ENCODE results near the gene FOXN3. TPM values are rescaled to one million over a fixed set of nuclear protein-coding genes. Genes with fewer than 3 reads are reported as not detected.

FOXN3 gene
- total RNA-seq, 2 donors from 2014 or later: 53.9 to 141 TPM

GRCh38 chr14:89360277-89360676, 56.8 kb downstream of the FOXN3 start:
- no peaks in the 10 kb centered on the region for H3K9me3 ChIP-seq
- H3K27me3 ChIP-seq (replicated peaks; ENCODE audit: insufficient read depth): no peaks in the 10 kb centered on the region
- intact Hi-C loops (cut with DNase I): loop anchor here (10.0 kb wide), 1 partner anchor 55 kb away; the partner anchor contains the start of gene FOXN3
- no peak overlapping the region for H3K27ac ChIP-seq
- WGBS: 88% methylated on average over 3 of the region's 3 CpGs
- no peaks in the 10 kb centered on the region for H3K4me1 ChIP-seq (replicated peaks)
- no peak for DNase-seq (ENCODE audit: low spot score)
- no peak overlapping the region for H3K4me3 ChIP-seq
- TF ChIP-seq CTCF (IDR thresholded peaks at IDR 0.05) (no peak), POLR2A (IDR thresholded peaks at IDR 0.05) (no peak), POLR2AphosphoS5 (IDR thresholded peaks at IDR 0.05) (no peak)
- H3K36me3 ChIP-seq: no peaks in the 10 kb centered on the region

DNA sequence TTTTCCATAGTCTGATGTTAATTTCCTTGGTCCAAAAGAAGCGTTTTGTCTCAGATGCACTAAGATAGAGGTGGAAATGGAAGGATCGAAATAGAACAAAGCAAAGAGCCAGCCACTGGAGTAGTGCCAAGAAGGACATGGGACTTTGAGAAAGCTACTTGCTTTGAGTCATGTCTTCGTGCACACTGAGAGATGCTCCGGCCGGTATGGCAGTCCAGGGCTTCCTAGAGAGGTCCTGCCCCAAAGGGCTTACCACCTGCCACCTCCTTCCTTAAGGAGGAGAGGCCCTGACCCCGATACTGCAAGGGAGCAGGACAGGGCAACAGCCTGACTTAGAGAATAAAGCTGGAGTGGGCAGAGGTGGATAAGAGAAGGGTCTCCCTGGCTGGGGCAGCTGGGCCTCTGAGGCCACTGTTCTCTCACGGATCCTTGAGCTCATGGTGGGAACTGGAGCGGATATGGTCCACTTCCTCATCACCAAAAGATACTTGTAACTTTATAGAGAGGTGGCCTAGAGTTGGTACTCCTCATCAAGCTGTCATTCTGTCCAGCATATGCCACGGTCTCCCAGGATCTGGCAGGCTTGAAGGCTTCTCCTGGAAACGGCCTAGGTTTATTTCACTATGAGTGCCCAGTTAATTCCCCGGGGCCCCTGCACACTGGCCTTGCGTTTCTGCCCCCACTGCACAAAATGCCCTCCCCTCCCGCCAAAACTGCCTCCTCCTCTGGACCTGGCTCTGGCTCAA, 57.4 kb downstream of the FOXN3 start:
- 64% methylated on average over 13 of the region's 13 CpGs for WGBS
- Histone ChIP-seq H3K9me3 (no peaks in the 10 kb centered on the region), H3K27me3 (replicated peaks; ENCODE audit: insufficient read depth) (no peaks in the 10 kb centered on the region), H3K4me1 (replicated peaks) (no peaks in the 10 kb centered on the region), H3K27ac (peak overlapping the region in 1 of 2 donors; percentile 36), H3K36me3 (no peaks in the 10 kb centered on the region), H3K4me3 (no peak overlapping the region)
- TF ChIP-seq CTCF (IDR thresholded peaks at IDR 0.05): no peak
- no peak for TF ChIP-seq POLR2AphosphoS5 (IDR thresholded peaks at IDR 0.05)
- no peak for TF ChIP-seq POLR2A (IDR thresholded peaks at IDR 0.05)
- intact Hi-C loops (cut with DNase I): loop anchor here (10.0 kb wide), 1 partner anchor 55 kb away; the partner anchor contains the start of gene FOXN3
- DNase-seq (ENCODE audit: low spot score): no peak

- Histone ChIP-seq H3K27ac (no peak overlapping the region), H3K27me3 (replicated peaks; ENCODE audit: insufficient read depth) (no peaks in the 10 kb centered on the region), H3K36me3 (no peaks in the 10 kb centered on the region), H3K9me3 (no peaks in the 10 kb centered on the region), H3K4me1 (replicated peaks) (no peaks in the 10 kb centered on the region), H3K4me3 (no peak overlapping the region)
- DNase-seq (ENCODE audit: low spot score): no peak
- intact Hi-C loops (cut with DNase I): no loop called here
- WGBS: 76% methylated on average over 8 of the region's 8 CpGs
- TF ChIP-seq POLR2AphosphoS5 (IDR thresholded peaks at IDR 0.05) (no peak), POLR2A (IDR thresholded peaks at IDR 0.05) (no peak), CTCF (IDR thresholded peaks at IDR 0.05) (no peak)
Measured at GRCh38 chr14:89357655-89358297, 59.3 kb downstream of the FOXN3 start.

DNA sequence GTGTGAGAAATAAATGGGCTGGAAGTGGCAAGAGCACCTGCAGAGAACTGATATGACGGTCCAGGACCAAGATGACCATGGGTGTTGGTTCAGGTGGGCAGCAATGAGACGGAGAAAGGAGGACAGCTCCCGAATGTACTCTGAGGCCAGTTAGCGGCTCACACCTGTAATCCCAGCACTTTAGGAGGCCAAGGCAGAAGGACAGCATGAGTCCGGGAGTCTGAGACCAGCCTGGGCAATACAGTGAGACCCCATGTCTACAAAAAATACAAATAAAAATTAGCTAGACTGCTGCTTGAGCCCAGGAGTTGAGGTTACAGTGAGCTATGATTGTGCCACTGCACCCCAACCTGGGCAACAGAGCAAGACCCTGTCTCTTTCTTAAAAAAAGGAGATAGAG, 60.1 kb downstream of the FOXN3 start:
- H3K4me3 ChIP-seq: no peak overlapping the region
- WGBS: 94% methylated on average over 5 of the region's 5 CpGs
- H3K36me3 ChIP-seq: no peaks in the 10 kb centered on the region
- no peaks in the 10 kb centered on the region for H3K4me1 ChIP-seq (replicated peaks)
- no peak for TF ChIP-seq POLR2AphosphoS5 (IDR thresholded peaks at IDR 0.05)
- TF ChIP-seq CTCF (IDR thresholded peaks at IDR 0.05): no peak
- TF ChIP-seq POLR2A (IDR thresholded peaks at IDR 0.05): no peak
- DNase-seq (ENCODE audit: low spot score): no peak
- intact Hi-C loops (cut with DNase I): no loop called here
- H3K9me3 ChIP-seq: no peaks in the 10 kb centered on the region
- H3K27ac ChIP-seq: no peak overlapping the region
- no peaks in the 10 kb centered on the region for H3K27me3 ChIP-seq (replicated peaks; ENCODE audit: insufficient read depth)
